SK-N-SH (cell line): ENCODE results near the gene NELFE. TPM values are rescaled to one million over a fixed set of nuclear protein-coding genes. Genes with fewer than 3 reads are reported as not detected.
A peak's percentile ranks its signal among the peaks of the same experiment; 100 is the strongest.

Source experiments
- CTCF ChIA-PET: fragments of 300-600, 350-600 bp; formaldehyde crosslinking; extraction: SDS; loops from one replicate; lab custom pipeline; 2021; lab: Yijun Ruan, JAX
- POLR2A ChIA-PET: fragments of 350-600 bp; sonication (Branson Sonifier 250); formaldehyde crosslinking; extraction: SDS; loops from one replicate; lab custom pipeline; 2020; ENCODE audit warnings: antibody characterized with exemption, inconsistent platforms; lab: Yijun Ruan, JAX
- DNase-seq: peaks from one replicate; pipeline ENCODE4 v3.0.0; 2012
- H2AFZ ChIP-seq: fragments of 200-600 bp; sonication (generic); 2 replicates; pipeline ENCODE4 v1.8.1; 2016; ENCODE audit warnings: antibody characterized with exemption, mild to moderate bottlenecking, low read depth
- H3F3A ChIP-seq: fragments of 200-600 bp; sonication (generic); replicated peaks from 2 replicates; pipeline ENCODE3; 2016; ENCODE audit warnings: antibody characterized with exemption, mild to moderate bottlenecking; ENCODE audit not compliant: insufficient read depth
- H3K27ac ChIP-seq, 2 experiments: fragments of 200-500 bp in 1 of 2; fragments of 200-600 bp in 1 of 2; sonication (Bioruptor generic) in 1 of 2; sonication (generic), shearing (Covaris generic) in 1 of 2; 2 replicates each; pipeline versions ENCODE4 v1.5.1 to v1.6.1; 2014 to 2016; ENCODE audit warnings: low read depth in 2 of 2, inconsistent platforms in 1 of 2, low read length in 1 of 2, mild to moderate bottlenecking in 1 of 2, mixed read lengths in 1 of 2
- H3K27me3 ChIP-seq: fragments of 200-600 bp; sonication (generic), shearing (Covaris generic); 2 replicates; pipeline ENCODE4 v1.6.1; 2016; ENCODE audit warnings: mixed run types; ENCODE audit not compliant: insufficient read depth
- H3K36me3 ChIP-seq, 2 experiments: fragments of 200-500 bp in 1 of 2; fragments of 200-600 bp in 1 of 2; sonication (Bioruptor generic) in 1 of 2; sonication (generic) in 1 of 2; replicated peaks in 1 of 2; 2 replicates each; pipeline versions ENCODE3 to v1.5.1; 2014 to 2016; ENCODE audit warnings: low read length in 1 of 2, mild to moderate bottlenecking in 1 of 2; ENCODE audit not compliant: insufficient read depth in 2 of 2, control insufficient read depth in 1 of 2
- H3K4me1 ChIP-seq, 2 experiments: fragments of 200-500 bp in 1 of 2; fragments of 200-600 bp in 1 of 2; sonication (Bioruptor generic) in 1 of 2; sonication (generic), shearing (Covaris generic) in 1 of 2; 2 replicates each; pipeline versions ENCODE4 v1.5.1 to v1.6.1; 2014 to 2016; ENCODE audit warnings: low read depth in 1 of 2, low read length in 1 of 2, mixed run types in 1 of 2; ENCODE audit not compliant: insufficient read depth in 2 of 2, control insufficient read depth in 1 of 2
- H3K4me2 ChIP-seq: fragments of 200-600 bp; sonication (generic), shearing (Covaris generic); 2 replicates; pipeline ENCODE4 v1.6.1; 2017; ENCODE audit warnings: mixed run types
- H3K4me3 ChIP-seq, 2 experiments: fragments of 200-500 bp in 1 of 2; fragments of 200-600 bp in 1 of 2; sonication (Bioruptor generic) in 1 of 2; sonication (generic), shearing (Covaris generic) in 1 of 2; 2 replicates each; pipeline versions ENCODE4 v1.5.1 to v1.8.1; 2014 to 2016; ENCODE audit warnings: low read depth in 2 of 2, inconsistent platforms in 1 of 2, low read length in 1 of 2, mild to moderate bottlenecking in 1 of 2, mixed read lengths in 1 of 2, moderate library complexity in 1 of 2
- H3K79me2 ChIP-seq: fragments of 200-600 bp; sonication (generic); 2 replicates; pipeline ENCODE4 v1.8.1; 2017; ENCODE audit warnings: mild to moderate bottlenecking; ENCODE audit not compliant: insufficient read depth
- H3K9ac ChIP-seq: fragments of 200-600 bp; sonication (generic); 2 replicates; pipeline ENCODE4 v1.6.1; 2017; ENCODE audit warnings: mixed run types
- H3K9me2 ChIP-seq: fragments of 200-600 bp; sonication (generic); 2 replicates; pipeline ENCODE4 v1.6.1; 2017; ENCODE audit warnings: mixed run types
- H3K9me3 ChIP-seq: fragments of 200-600 bp; sonication (generic); 2 replicates; pipeline ENCODE4 v1.6.1; 2017; ENCODE audit warnings: mixed run types, mild to moderate bottlenecking, moderate library complexity
- H4K20me1 ChIP-seq: fragments of 200-600 bp; sonication (generic); 2 replicates; pipeline ENCODE4 v1.6.1; 2017; ENCODE audit warnings: mild to moderate bottlenecking, mixed run types; ENCODE audit not compliant: insufficient read depth
- CHD2 ChIP-seq: fragments of 150-350 bp; IDR thresholded peaks from 2 replicates; pipeline ENCODE4 v1.6.1; 2018; ENCODE audit warnings: low read length; ENCODE audit not compliant: partially characterized antibody
- CTCF ChIP-seq: fragments of 200-600 bp; sonication (generic); IDR thresholded peaks from 2 replicates; pipeline ENCODE4 v1.6.1; 2017; ENCODE audit warnings: antibody characterized with exemption, mild to moderate bottlenecking, moderate library complexity
- ELF1 ChIP-seq: IDR thresholded peaks from 2 replicates; pipeline ENCODE4 v1.4.0; 2012
- EP300 ChIP-seq, 2 experiments: IDR thresholded peaks; 2 replicates each; pipeline versions ENCODE4 v1.4.0 to v1.6.1; 2012; ENCODE audit warnings: borderline replicate concordance in 1 of 2, low read depth in 1 of 2, low read length in 1 of 2
- EZH2phosphoT487 ChIP-seq: fragments of 200-600 bp; sonication (generic); IDR thresholded peaks from 2 replicates; pipeline ENCODE4 v1.6.1; 2017; ENCODE audit warnings: low read depth, mixed run types, mild to moderate bottlenecking, antibody characterized with exemption, moderate library complexity, borderline replicate concordance
- FOXM1 ChIP-seq: IDR thresholded peaks from 2 replicates; pipeline ENCODE4 v1.4.0; 2012; ENCODE audit warnings: low read depth, mild to moderate bottlenecking
- GATA2 ChIP-seq: sonication (generic); formaldehyde crosslinking; IDR thresholded peaks from 2 replicates; pipeline ENCODE4 v1.5.0; 2020; ENCODE audit warnings: mild to moderate bottlenecking, missing genetic modification reagents
- JUND ChIP-seq: IDR thresholded peaks from 2 replicates; pipeline ENCODE4 v1.4.0; 2012
- MAX ChIP-seq: IDR thresholded peaks from 2 replicates; pipeline ENCODE4 v1.4.0; 2012; ENCODE audit warnings: low read depth
- NFIC ChIP-seq: IDR thresholded peaks from 2 replicates; pipeline ENCODE4 v1.4.0; 2012; ENCODE audit warnings: borderline replicate concordance
- NRF1 ChIP-seq: IDR thresholded peaks from 2 replicates; pipeline ENCODE4 v1.6.1; 2012; ENCODE audit warnings: low read depth, mild to moderate bottlenecking, low read length
- PBX3 ChIP-seq: IDR thresholded peaks from 2 replicates; pipeline ENCODE4; 2012
- RAD21 ChIP-seq: IDR thresholded peaks from 2 replicates; pipeline ENCODE4 v1.6.1; 2012; ENCODE audit warnings: mild to moderate bottlenecking, low read length
- REST ChIP-seq: IDR thresholded peaks from 2 replicates; pipeline ENCODE4 v1.6.1; 2012; ENCODE audit warnings: mild to moderate bottlenecking, low read depth, low read length, moderate library complexity
- RFX5 ChIP-seq: IDR thresholded peaks from 2 replicates; pipeline ENCODE4 v1.6.1; 2012; ENCODE audit warnings: mild to moderate bottlenecking, improper control_type of control experiment, low read length
- SIN3A ChIP-seq: IDR thresholded peaks from 2 replicates; pipeline ENCODE4 v1.6.1; 2012; ENCODE audit warnings: low read depth, mild to moderate bottlenecking, low read length, moderate library complexity, borderline replicate concordance
- SMC3 ChIP-seq: IDR thresholded peaks from 2 replicates; pipeline ENCODE4 v1.6.1; 2012; ENCODE audit warnings: low read depth, low read length, improper control_type of control experiment
- TAF1 ChIP-seq: IDR thresholded peaks from 2 replicates; pipeline ENCODE4 v1.6.1; 2012; ENCODE audit warnings: low read depth, mild to moderate bottlenecking, low read length, moderate library complexity, borderline replicate concordance
- TCF12 ChIP-seq: IDR thresholded peaks from 2 replicates; pipeline ENCODE4 v1.4.0; 2012
- TEAD4 ChIP-seq: IDR thresholded peaks from 2 replicates; pipeline ENCODE4 v1.4.0; 2012; ENCODE audit warnings: mild to moderate bottlenecking, borderline replicate concordance; ENCODE audit not compliant: insufficient read depth
- YY1 ChIP-seq: IDR thresholded peaks from 2 replicates; pipeline ENCODE4 v1.4.0; 2012; ENCODE audit warnings: low read depth, mild to moderate bottlenecking
- ZBTB33 ChIP-seq: IDR thresholded peaks from 2 replicates; pipeline ENCODE4 v1.4.0; 2012; ENCODE audit warnings: low read depth, borderline replicate concordance
- WGBS: methylation state at CpG from one replicate; pipeline ENCODE4 v1.1.6; 2017; ENCODE audit warnings: low lambda C conversion rate; 5-methylcytosine and 5-hydroxymethylcytosine counted together
- polyA plus RNA-seq, 3 experiments: library from polyadenylated mRNA; depleted of rRNA; stranded (reverse); fragments of >200 nt; gene quantifications; 2 replicates each; pipeline ENCODE4 v1.2.3, GENCODE V29; 2012
- TF ChIP-seq, protein P1 (sequence below): fragments of 150-350 bp; IDR thresholded peaks from 2 replicates; pipeline ENCODE4 v1.6.1; 2016; ENCODE audit warnings: mild to moderate bottlenecking, low read depth, low read length

The NELFE gene
- polyA plus RNA-seq, 1 of the 3 experiments (the other 2 are of a cell fraction) = 116 TPM

DNA sequence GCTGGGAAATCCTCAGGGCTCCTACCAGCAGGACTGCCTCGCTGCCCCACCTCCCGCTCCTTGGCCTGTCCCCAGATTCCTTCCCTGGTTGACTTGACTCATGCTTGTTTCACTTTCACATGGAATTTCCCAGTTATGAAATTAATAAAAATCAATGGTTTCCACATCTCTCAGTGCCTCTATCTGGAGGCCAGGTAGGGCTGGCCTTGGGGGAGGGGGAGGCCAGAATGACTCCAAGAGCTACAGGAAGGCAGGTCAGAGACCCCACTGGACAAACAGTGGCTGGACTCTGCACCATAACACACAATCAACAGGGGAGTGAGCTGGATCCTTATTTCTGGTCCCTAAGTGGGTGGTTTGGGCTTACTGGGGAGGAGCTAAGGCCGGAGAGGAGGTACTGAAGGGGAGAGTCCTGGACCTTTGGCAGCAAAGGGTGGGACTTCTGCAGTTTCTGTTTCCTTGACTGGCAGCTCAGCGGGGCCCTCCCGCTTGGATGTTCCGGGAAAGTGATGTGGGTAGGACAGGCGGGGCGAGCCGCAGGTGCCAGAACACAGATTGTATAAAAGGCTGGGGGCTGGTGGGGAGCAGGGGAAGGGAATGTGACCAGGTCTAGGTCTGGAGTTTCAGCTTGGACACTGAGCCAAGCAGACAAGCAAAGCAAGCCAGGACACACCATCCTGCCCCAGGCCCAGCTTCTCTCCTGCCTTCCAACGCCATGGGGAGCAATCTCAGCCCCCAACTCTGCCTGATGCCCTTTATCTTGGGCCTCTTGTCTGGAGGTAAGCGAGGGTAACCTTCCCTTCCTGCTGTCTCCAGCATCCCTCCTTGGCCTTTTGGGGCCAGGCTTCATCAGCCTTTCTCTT, 13.0 kb downstream of the NELFE start, which contains the start of gene CFB:
TSS of gene CFB (plus strand) at position 589 of the 863 bp plus-strand sequence. CDS start at position 716, 127 bp downstream.
- H3K4me2 ChIP-seq = peak within 1 kb of the TSS; percentile 78
- H3K9ac ChIP-seq = peak within 1 kb of the TSS; percentile 52
- no peak for DNase-seq
- no peaks in the 10 kb centered on the region for H3K9me3 ChIP-seq
- H3K9me2 ChIP-seq = no peaks in the 10 kb centered on the region
- peak within 1 kb of the TSS; percentile 36 to 49; a peak in 3 of 4 replicates for H3K4me3 ChIP-seq
- 13% methylated on average over 9 of the region's 11 CpGs for WGBS
- ChIA-PET CTCF (no interaction called here), POLR2A (no interaction called here)
- peak within 1 kb of the TSS; percentile 89 for H2AFZ ChIP-seq
- no peaks in the 10 kb centered on the region for H3K27me3 ChIP-seq
- H3K79me2 ChIP-seq = no peaks in the 10 kb centered on the region
- no peaks in the 10 kb centered on the region for H4K20me1 ChIP-seq
- peaks cover 15% of the 10 kb centered on the region for H3F3A ChIP-seq
- peaks cover 0 to under 1% of the 10 kb centered on the region in 2 experiments for H3K36me3 ChIP-seq
- peak within 1 kb of the TSS; percentile 80 to 92 for H3K27ac ChIP-seq
- peaks cover 9 to 14% of the 10 kb centered on the region in 2 experiments; a peak in 1 of 4 replicates for H3K4me1 ChIP-seq
- TF ChIP-seq TEAD4 = no peak
- no peak for TF ChIP-seq ELF1
- TF ChIP-seq SMC3 = no peak
- TF ChIP-seq RFX5 = no peak
- TF ChIP-seq PBX3 = peak; percentile 94
- TF ChIP-seq GATA2 (CRISPR knock-in tag) = no peak
- no peak; the same call in 1 of the 2 replicates for TF ChIP-seq SIN3A
- no peak for TF ChIP-seq FOXM1
- TF ChIP-seq ZBTB33 = no peak
- no peak for TF ChIP-seq REST
- peak; percentile 20; the same call in 1 of the 2 replicates for TF ChIP-seq TCF12
- no peak for TF ChIP-seq CHD2
- TF ChIP-seq YY1 = no peak
- no peak for TF ChIP-seq JUND
- no peak for TF ChIP-seq EP300 (IDR thresholded peaks at IDR 0.05; ENCODE audit: borderline replicate concordance in 1 of 2, low read depth in 1 of 2, low read length in 1 of 2)
- no peak for TF ChIP-seq CTCF
- no peak for TF ChIP-seq NRF1
- TF ChIP-seq, protein P1, sequence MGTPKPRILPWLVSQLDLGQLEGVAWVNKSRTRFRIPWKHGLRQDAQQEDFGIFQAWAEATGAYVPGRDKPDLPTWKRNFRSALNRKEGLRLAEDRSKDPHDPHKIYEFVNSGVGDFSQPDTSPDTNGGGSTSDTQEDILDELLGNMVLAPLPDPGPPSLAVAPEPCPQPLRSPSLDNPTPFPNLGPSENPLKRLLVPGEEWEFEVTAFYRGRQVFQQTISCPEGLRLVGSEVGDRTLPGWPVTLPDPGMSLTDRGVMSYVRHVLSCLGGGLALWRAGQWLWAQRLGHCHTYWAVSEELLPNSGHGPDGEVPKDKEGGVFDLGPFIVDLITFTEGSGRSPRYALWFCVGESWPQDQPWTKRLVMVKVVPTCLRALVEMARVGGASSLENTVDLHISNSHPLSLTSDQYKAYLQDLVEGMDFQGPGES = no peak
- TF ChIP-seq EZH2phosphoT487 = no peak
- peak; percentile 46; the same call in 1 of the 2 replicates for TF ChIP-seq NFIC
- no peak for TF ChIP-seq TAF1
- no peak for TF ChIP-seq RAD21
- TF ChIP-seq MAX = no peak
